ENCODE measurements around the gene IL1RL1. TPM values are rescaled to one million over a fixed set of nuclear protein-coding genes. Genes with fewer than 3 reads are reported as not detected.

IL1RL1 gene
- total RNA-seq, 1 experiment from 2014 or later, result 5.7 TPM

GRCh38 chr2:102401456-102401855 is 90.1 kb downstream of the IL1RL1 start:
- Histone ChIP-seq H3K4me3 (ENCODE audit: low read length) (no peak overlapping the region), H3K9me2 (replicated peaks; ENCODE audit: low read length) (no peaks in the 10 kb centered on the region), H2AFZ (ENCODE audit: low read length) (no peak overlapping the region), H3K4me2 (ENCODE audit: low read length) (no peak overlapping the region), H3K36me3 (ENCODE audit: low read depth, low read length) (no peaks in the 10 kb centered on the region), H3K27ac (ENCODE audit: low read length) (no peak overlapping the region), H3K4me1 (ENCODE audit: insufficient read depth, low read length) (no peaks in the 10 kb centered on the region), H3K27me3 (ENCODE audit: low read length) (no peaks in the 10 kb centered on the region), H3K9me3 (ENCODE audit: low read length) (no peaks in the 10 kb centered on the region), H4K20me1 (ENCODE audit: low read length) (no peaks in the 10 kb centered on the region), H3K79me2 (ENCODE audit: low read length) (no peaks in the 10 kb centered on the region), H3F3A (ENCODE audit: low read length, unreplicated experiment) (no peaks in the 10 kb centered on the region), H3K9ac (ENCODE audit: low read length) (no peak overlapping the region)
- BruUV-seq (replicated peaks), result no TSS peak
- no peak for DNase-seq
- ChIA-PET POLR2A (ENCODE audit: unreplicated experiment) (no interaction called here), CTCF (no interaction called here)
- intact Hi-C loops (cut with micrococcal nuclease), result no loop called here
- TF ChIP-seq EZH2phosphoT487 (IDR thresholded peaks at IDR 0.05; ENCODE audit: borderline replicate concordance, low read length) (no peak), CTCF (conservative IDR thresholded peaks at IDR 0.05; ENCODE audit: low read depth, low read length) (no peak), EZH2 (IDR thresholded peaks at IDR 0.05; ENCODE audit: low read length, unreplicated experiment) (no peak)
- no peak for ATAC-seq

Other genes starting within 250 kb of the IL1RL1 start
- 0.40 and 0.69 TPM in 2 replicates for gene IL1R1, start 168.8 kb upstream of the IL1RL1 start, total RNA-seq (2014; rRNA removed)
- gene IL1RL2, start 124.5 kb upstream of the IL1RL1 start, total RNA-seq (2014; rRNA removed), result 0.11 TPM in 1 of 2 replicates, not detected in the other
- gene IL18R1, start 44.2 kb downstream of the IL1RL1 start, total RNA-seq (2014; rRNA removed), result 1.2 and 3.6 TPM in 2 replicates
- not detected in 2 replicates for gene IL18RAP, start 111.6 kb downstream of the IL1RL1 start, total RNA-seq (2014; rRNA removed)
- 0.04 TPM in 1 of 2 replicates, not detected in the other for gene SLC9A4, start 161.7 kb downstream of the IL1RL1 start, total RNA-seq (2014; rRNA removed)